GM21619 (cell line): ENCODE results near the gene DPYD.
"Not testable (repeated sequence)": the region's sequence is repeated elsewhere in the genome, so short reads cannot be mapped to it uniquely, and the experiment has no call there.

ENCODE experiments used
- ATAC-seq: cut with Tn5 transposase; IDR thresholded peaks from one replicate; pipeline ENCODE4 v1.9.1; 2021; ENCODE audit not compliant: unreplicated experiment

Gene DPYD

DNA sequence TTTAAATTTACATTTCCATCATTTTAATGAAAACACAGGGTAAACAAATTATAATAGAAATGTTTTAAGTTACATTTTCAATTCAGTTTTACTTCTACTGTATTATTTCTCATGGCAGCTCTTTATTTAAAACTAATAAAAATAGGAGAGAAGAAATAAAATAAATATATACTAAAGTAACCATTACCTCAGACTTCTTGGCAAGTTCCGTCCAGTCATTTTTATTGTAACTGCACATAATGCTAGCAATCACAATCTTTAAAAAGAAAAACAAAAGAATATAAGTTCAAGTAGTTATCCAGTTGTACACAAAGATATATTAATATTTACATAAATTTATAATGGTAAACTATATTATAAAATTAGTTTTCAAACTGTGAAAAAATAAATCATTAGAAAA, 538.6 kb downstream of the DPYD start:
- no peak for ATAC-seq

DNA sequence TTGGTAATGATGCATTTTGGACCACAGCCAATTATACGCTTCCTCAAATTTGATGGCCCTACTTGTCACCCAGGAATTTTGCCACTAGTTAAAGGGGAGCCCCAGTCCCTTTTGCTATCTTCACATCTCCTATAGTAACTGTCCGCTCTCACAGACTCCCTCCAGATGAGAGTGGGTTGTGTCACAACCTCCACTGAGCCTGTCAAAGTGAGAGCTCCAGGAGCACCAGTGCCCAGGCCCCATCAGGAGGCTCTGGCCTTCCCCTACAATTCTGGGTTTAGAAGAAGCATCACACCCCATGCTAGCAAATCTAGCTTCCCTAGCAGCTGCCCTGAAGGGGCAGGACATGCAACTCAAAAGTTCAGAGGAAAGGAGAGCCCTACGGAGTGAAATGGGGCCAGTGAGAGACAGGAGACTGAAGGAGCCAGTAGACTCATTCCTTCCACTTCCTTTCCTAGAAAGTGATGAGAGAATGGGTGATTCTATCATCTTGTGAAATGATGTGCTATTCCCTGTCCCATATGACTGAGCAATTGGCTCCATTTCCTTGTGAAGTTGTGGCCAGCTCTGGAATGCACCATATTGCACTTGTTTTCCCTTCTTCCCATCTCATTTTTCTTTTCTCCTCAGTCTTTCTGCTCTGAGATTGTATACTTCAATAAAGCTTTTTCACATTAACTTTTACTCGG, 541.3 kb downstream of the DPYD start:
- ATAC-seq: no peak

DNA sequence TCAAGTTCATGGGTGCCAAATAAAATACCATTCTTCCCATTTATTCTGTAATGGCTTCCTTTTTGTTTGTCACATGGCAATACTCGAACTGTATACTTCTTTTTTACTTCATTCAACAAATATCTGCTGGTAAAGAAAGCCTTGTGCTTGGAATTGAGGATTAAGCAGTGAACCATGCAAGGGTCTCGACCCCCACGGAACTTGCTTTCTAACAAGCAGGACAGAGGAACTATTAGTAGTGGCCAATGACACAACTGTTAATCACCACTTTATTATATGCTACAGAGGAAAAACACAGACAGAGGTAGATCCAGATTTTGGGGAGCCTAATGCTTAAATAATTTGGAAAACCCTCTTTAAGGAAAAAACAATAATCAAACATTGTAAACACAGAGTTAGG, 542.2 kb downstream of the DPYD start:
- ATAC-seq: no peak

DNA sequence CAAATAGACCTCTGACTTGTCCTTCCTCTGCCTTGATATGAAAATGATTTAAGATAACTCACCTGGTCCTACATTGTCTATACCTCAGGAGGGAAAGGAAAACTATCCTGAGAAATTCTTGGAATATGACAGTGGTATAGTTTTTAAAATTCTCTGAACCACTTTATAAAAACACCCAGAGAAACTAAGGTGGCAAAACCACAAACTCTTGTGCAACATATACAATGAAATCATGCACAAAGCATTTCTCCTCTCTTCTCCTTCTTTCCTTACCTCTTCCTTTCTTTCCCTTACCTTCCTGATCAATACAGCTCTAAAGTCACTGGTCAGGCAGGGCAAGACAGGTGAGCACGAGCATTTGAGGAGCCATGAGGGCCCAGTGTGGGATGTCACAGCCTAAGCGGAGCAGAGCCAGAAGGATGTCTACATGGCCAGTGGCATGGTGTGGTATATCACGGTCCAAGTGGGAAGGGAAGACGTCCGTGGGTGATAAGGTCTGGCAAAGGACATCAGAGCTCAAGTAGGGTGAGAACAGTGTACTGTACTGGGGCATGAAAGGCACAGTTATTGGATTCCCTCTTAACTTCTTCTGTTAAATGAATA, 543.3 kb downstream of the DPYD start:
- no peak for ATAC-seq

DNA sequence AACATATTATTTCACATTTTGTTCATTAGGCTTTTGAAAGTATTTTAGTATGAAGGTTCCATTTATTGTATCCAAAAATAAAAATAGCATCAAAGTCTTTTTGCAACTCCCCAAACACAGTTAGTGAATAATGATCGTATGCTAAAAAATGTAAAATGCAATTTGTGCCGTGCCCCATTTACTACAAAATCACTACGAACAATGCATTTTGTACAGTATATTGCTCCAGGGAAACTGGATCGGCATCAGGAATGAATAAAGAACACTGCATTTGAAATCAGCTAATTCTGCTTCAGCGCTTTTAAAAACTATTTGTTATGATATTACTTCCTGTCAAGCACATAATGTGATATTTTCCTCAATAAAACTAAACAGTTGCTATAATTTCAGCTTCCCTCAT, 547.8 kb downstream of the DPYD start:
- ATAC-seq: no peak

DNA sequence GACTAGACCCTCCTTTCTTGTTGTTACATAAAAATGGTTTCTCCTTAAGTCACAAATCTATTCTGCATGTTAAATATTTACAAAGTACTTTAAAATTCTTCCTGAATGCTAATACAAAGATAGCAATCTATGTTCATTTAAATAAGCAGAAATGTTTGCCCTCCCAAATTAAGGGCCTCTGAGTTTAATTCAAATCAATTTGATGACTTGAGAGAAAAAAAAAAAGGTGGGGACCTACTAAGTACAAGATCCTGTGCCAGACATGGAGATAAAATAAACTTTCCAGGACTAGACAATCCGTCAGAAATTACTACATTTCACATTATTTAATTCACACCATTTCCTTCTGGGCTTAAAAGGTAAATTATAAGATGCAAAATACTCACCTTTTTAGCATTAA, 548.3 kb downstream of the DPYD start:
- ATAC-seq: no peak

DNA sequence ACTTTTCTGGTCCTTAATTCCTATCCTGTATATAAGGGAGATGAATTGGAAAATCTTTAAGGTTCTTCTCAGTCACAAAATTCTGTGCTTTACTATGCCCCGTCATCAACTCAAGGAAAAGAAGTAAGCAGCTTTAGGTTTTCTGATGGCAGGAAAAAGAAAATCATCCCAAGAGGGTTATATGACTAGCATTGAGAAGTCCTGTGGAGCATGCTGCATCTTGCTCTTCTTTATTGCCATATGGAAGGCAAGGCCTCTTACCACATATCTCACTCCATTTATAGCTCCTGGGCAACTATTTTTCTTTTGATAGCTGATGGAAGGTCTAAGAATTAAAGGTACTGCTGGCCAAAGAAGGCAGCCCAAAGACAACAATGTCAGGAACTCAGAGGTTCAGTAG, 552.5 kb downstream of the DPYD start:
- ATAC-seq: no peak

DNA sequence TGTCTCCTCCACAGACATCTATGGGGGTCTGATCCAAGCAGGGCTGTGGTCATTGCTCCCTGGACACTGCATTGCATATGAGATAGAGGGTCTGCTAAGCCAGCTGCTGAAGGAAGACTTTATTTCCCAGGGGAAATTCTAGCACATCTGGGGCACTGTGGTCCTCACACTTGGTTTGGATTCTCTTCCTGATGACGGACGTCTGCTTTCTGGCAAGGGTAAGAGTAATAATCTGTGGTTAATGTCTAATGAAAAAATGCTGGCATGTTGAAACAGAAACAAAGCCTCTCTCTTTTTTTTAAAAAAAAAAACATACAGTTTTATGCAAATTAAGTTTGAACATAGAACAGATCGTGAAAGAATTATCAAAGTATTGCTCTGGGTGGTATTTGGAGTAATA, 553.9 kb downstream of the DPYD start:
- no peak for ATAC-seq

DNA sequence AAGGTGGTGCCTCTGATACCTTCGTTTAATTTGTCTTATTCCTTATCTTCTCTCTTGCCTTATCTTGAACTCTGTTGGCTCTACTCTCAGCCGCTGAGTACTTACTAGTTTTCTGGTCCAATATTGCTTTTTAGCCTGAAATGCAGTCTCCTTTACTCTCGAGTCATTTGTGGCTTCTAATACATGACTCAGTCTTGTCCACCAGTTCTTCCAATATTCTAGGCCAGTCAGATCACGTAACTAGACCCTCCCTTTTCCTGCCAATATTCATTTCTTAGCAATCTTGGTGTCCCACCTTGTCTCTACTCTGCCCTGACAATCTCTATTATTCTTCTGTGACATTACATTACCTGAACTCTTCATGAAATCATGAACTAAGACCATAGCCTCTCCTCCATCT, 555.8 kb downstream of the DPYD start:
- ATAC-seq: no peak

DNA sequence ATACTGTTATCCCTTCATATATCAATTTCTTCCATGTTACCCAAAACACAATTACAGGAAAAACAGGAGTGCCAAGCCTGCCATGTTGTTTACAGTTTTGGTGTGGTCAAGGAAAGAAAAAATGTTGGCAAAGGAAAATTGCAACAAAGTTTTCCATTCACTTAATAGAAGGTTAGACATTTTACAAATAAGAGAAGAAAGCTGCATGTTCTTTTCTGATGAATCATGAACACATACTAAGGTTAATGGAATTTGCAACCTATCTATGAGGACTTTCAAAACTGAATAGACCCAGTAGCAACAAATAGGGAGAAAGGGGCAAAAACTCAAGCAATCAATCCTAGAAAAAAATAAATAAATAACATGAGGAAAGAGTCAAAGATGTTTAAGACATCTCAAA, 556.7 kb downstream of the DPYD start:
- ATAC-seq: no peak

DNA sequence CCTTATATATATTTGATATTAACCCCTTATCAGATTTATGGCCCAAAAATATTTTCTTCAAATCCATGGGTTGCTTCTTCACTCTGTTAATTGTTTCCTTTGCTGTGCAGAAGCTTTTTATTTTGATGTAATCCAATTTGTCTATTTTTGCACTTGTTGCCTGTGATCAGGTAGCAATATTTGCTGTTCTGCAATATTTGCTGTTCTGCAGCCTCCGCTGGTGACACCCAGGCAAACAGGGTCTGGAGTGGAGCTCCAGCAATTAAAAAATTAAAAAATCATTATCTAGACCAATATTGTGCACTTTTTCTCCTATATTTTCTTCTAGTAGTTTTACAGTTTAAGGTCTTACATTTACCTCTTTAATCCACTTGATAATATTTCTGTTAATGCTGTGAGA, 564.5 kb downstream of the DPYD start:
- no peak for ATAC-seq

DNA sequence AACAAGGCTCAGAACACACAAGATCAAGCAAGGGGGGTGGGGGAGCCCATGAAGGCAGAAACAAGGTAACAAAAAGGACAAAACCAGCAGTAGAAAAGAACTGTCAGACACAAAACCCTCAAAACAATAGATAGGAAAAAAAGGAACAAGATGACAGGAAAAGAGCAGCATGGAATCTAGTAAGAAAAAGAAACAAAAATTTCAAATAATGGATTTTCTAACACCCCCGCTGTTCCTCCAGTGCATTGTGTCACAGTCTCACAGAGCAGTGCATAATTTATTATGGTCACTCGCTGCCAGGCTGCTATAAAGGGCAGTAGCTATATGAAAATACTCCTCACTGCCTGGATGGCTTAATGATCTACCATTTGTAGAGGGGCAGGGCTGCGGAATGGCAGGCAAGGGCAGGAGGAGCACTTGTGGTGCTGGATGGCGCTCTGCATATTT, 567.9 kb downstream of the DPYD start:
- no peak for ATAC-seq

DNA sequence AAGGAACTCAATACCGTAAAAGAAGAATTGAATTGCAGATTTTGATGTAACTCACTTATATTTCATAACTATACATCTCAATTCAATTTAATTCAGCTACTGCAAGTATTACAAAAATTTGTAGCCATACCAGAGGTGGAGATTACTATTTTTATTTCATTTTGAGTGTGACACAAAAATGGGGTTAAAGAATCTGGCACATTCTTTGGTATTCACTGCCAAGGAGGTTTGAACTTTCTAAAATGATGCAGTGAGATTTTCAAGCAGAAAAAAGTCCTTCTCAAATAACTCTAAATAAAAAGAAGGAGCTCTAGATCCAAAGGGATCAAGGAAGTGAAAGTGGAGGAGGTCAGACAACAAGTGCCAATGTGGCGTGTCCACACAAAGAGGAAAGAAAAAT, 569.0 kb downstream of the DPYD start:
- ATAC-seq: no peak

DNA sequence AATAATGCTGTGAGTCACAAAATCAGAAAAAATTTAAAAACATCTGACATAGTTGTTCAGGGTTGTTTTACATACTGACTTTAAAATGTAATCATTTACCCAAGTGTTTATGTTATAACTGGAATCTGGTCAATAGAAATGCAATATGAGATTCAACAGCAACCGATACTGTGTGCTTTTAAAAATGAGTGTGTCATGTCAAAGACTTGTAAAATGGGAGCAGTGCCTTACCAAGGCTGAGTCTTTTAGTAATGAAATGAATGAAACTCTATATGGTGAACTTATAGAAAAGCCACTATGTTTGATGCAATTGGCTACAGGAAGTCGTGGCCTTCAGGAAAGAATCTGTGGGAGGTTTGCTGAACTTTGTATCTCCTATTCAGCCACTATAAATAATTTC, 570.2 kb downstream of the DPYD start:
- no peak for ATAC-seq

DNA sequence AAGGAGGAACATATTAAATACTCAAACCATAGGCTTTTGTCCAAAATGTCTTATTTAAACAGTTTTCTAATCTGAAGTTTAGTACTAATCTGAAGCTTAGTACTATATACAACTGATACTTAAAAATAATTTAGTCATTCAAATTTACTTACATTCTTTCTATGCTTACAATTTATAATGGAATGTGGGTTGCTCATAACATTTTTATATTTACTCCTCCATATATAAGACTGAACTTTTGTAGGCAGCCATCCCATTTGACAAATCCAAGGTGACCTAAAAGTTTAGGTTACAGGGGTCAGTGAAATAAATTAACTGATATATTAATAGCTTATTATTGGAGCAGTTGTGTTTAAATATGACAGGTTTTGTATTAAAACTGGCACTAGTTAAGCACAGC, 570.6 kb downstream of the DPYD start:
- no peak for ATAC-seq

DNA sequence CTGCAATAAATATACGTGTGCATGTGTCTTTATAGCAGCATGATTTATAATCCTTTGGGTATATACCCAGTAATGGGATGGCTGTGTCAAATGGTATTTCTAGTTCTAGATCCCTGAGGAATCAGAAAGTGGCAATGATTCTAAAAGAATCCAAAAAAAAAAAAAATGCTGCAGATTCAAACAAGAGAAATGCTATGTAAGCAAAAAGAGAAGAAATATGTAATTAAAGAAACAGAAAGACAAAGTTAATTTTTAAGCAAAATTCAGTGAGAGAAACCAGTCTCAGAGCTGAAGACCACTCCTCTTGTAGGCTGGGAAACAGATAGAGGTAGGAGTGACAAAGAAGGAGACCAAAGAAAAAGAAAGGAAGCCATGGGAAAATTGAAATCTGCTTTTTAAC, 571.0 kb downstream of the DPYD start:
- ATAC-seq: not testable (repeated sequence)

DNA sequence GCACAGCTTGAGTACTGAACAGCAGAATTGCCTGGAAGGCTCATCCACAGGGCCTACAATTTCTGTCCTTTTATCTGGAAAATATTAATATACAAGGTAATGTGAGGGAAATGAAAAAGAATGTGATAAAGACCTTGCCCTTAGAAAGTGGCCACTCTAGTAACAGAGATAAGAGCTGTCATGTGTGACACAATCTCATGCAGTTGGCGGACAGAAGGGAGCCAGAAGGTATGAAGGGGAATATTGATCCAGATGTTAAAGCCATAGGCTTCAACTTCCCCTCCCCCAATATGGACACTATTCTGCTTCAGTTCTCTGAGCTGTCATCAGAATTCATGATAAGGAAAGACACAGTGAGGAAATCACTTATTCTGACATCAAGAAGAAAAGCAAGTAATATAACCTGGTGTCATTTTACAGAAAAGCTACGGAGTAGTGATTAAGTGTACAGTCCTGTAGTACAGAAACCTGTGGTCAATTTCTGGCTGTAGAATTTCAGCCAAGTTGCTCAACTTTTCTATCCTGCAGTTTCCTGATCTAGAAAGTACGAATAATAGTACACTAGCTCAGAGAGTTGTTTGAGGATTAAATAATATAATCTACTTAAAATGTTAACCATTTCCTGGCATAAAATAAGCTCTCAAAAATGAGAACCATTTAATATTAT, 572.1 kb downstream of the DPYD start:
- ATAC-seq: no peak

DNA sequence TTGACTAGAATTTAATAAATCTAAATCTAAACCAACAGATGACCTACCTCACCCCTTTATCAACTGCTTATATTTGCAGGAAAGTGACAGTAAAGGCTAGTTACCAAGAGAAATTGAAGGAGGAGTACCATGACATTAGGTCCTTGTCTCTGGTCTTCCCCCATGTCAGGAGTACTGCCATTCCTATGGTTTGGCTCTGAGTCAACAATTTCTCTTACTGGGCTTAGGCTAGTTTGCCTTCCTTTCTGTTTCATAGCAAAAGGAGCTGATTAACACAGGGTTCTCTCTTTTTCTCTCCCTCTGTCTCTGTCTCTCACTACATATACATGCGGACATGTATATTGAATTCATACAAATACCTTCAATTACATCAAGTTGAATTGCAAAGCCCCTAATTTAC, 579.9 kb downstream of the DPYD start:
- ATAC-seq: no peak

DNA sequence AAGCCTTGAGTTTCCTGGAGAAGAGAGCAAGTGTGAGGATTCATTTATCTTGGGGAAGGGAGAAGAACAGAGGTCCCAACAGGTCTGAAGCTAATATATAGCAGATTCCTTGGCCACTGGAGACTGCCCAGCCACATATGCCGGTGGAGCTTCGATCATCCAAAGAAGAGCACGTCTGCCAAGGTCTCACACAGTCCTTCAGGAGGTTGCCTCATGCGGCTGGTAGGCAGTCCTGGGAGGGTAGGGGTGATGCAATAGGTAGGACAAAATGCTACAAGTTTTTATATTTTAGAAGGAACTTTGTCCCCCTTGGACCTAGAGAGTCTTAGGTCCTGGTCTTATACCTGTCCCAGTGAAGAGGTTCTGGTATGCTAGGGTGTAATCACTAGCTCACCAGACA, 582.5 kb downstream of the DPYD start:
- no peak for ATAC-seq

DNA sequence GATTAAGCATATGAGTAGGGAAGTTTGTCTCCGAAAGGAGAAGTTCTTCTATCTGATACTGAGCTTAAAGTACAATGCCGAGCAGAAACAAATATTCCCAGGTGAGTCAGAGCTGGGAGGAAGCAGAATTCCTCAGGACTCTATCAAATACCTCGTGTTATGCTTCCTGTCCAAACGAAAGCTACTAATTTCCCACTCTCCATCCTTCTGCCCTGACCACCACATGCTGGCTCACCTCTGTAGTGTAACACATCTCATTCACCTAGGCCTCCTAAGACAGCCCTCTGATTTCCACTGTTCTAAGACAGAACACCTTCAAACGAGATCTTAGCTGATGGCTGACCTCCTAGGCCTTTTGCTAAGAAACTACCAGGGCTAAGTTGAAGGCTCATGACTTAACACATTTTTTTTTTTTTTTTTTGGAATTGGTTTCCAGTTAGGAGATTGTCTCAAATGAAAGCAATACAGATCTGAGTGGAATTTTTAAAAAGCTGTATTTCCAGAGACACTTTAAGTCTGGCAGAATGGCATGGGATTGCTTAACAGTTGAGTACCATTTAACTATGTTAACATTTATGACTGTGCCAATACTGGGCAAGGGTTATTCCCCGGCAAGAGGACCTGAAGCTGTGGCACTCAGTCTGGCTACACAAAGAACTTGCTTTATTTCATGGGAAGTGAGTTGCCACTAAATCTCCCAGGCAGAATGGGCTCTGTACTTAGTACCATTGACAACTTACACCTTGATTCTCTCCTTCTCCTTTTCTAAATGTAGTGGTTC, 583.4 kb downstream of the DPYD start:
- no peak for ATAC-seq

DNA sequence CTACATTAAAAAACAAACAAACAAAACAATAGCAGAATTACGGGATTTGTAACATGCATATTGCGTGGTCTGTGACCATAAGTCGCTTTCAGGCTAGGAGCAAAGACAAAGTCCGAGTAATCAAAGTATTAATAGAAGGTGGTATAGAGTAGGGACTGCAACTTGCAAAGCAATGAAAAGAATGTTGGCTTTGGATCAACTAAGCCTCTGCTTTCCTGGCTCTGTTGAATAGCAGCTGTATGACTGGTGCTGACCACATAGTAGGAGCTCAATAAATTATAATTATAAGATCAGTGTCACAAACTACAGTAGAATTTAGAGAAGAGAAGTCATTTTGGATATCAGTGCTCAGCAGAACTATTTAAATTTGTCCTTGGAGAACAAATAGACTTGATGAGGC, 586.4 kb downstream of the DPYD start:
- no peak for ATAC-seq

DNA sequence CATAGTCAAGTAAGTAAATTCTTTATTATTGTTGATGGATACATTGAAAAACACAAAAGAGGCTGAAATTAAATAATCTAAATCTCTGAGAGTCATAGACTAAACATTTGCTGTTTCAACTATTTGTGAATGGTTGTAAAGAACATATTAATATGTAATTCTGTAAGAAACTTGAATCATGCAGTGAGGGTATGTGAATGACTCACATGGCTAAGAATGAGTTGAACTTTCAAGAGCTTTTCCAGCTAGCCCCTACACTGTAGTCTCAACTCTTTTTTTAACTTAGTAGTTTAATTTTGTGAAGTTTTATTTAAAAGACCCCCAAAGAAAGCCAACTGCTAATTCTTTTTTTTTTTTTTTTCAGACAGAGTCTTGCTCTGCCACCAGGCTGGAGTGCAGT, 588.1 kb downstream of the DPYD start:
- ATAC-seq: no peak
